GM23338 (cell line): Measurements from ENCODE around the gene RNASE2. TPM values are rescaled to one million over a fixed set of nuclear protein-coding genes. Genes with fewer than 3 reads are reported as not detected.

Source experiments
- ATAC-seq: fragments of 200-7000 bp; cut with Tn5 transposase; 3 replicates; pipeline ENCODE4 v1.9.1; 2020
- DNase-seq: peaks from one replicate; pipeline ENCODE4 v3.0.0-alpha.2; 2015; ENCODE audit warnings: low spot score
- H2AFZ ChIP-seq: fragments of 200-600 bp; sonication (generic); 2 replicates; pipeline ENCODE4 v1.8.0; 2016; ENCODE audit warnings: antibody characterized with exemption, mild to moderate bottlenecking, moderate library complexity
- H3F3A ChIP-seq: fragments of 200-600 bp; sonication (generic); replicated peaks from 2 replicates; pipeline ENCODE4 v1.8.0; 2017; ENCODE audit warnings: antibody characterized with exemption, mixed run types, low read depth
- H3K27ac ChIP-seq: fragments of 200-600 bp; sonication (generic); 2 replicates; pipeline ENCODE4 v1.6.1; 2016; ENCODE audit warnings: low read depth
- H3K27me3 ChIP-seq: fragments of 200-600 bp; sonication (generic); 2 replicates; pipeline ENCODE4 v1.8.0; 2016; ENCODE audit warnings: mild to moderate bottlenecking, mixed run types, moderate library complexity; ENCODE audit not compliant: insufficient read depth
- H3K36me3 ChIP-seq: fragments of 200-600 bp; sonication (generic); 2 replicates; pipeline ENCODE4 v1.8.0; 2016; ENCODE audit warnings: mild to moderate bottlenecking; ENCODE audit not compliant: insufficient read depth
- H3K4me1 ChIP-seq: fragments of 200-600 bp; sonication (generic); 2 replicates; pipeline ENCODE4 v1.8.0; 2016; ENCODE audit warnings: mild to moderate bottlenecking, moderate library complexity; ENCODE audit not compliant: insufficient read depth
- H3K4me2 ChIP-seq: fragments of 200-600 bp; sonication (generic); 2 replicates; pipeline ENCODE4 v1.7.1; 2017; ENCODE audit warnings: mixed run types
- H3K4me3 ChIP-seq: fragments of 200-600 bp; sonication (generic); 2 replicates; pipeline ENCODE4 v1.6.1; 2016; ENCODE audit warnings: mixed run types
- H3K79me2 ChIP-seq: fragments of 200-600 bp; sonication (generic); replicated peaks from 2 replicates; pipeline ENCODE4 v1.8.0; 2017; ENCODE audit warnings: mild to moderate bottlenecking; ENCODE audit not compliant: insufficient read depth
- H3K9me2 ChIP-seq: fragments of 200-600 bp; sonication (generic); 2 replicates; pipeline ENCODE4 v1.8.0; 2017; ENCODE audit not compliant: insufficient read depth
- H4K20me1 ChIP-seq: fragments of 200-600 bp; sonication (generic); replicated peaks from 2 replicates; pipeline ENCODE4 v1.8.0; 2017; ENCODE audit warnings: mild to moderate bottlenecking; ENCODE audit not compliant: insufficient read depth
- H3K27ac Mint-ChIP-seq: 2 replicates; pipeline ENCODE4 v1.8.0; 2020; ENCODE audit warnings: inconsistent platforms, mild to moderate bottlenecking, moderate library complexity, mixed read lengths
- H3K27me3 Mint-ChIP-seq: 3 replicates; pipeline ENCODE4 v1.8.0; 2022; ENCODE audit warnings: low read depth, mild to moderate bottlenecking, moderate library complexity, mixed read lengths, inconsistent platforms; ENCODE audit not compliant: insufficient read depth, poor library complexity
- H3K36me3 Mint-ChIP-seq: 3 replicates; pipeline ENCODE4 v1.8.0; 2021; ENCODE audit warnings: low read depth, mild to moderate bottlenecking, inconsistent platforms, moderate library complexity, mixed read lengths
- H3K4me1 Mint-ChIP-seq: 3 replicates; pipeline ENCODE4 v1.8.0; 2020; ENCODE audit warnings: mild to moderate bottlenecking, inconsistent platforms, mixed read lengths
- H3K4me3 Mint-ChIP-seq: 3 replicates; pipeline ENCODE4 v1.8.0; 2021; ENCODE audit warnings: moderate library complexity, mild to moderate bottlenecking, inconsistent platforms, mixed read lengths
- H3K9me3 Mint-ChIP-seq: 3 replicates; pipeline ENCODE4 v1.8.0; 2020; ENCODE audit warnings: moderate library complexity, mild to moderate bottlenecking, inconsistent platforms, mixed read lengths
- CREB1 ChIP-seq: fragments of 250-450 bp; sonication (Bioruptor Pico); IDR thresholded peaks from 2 replicates; pipeline ENCODE4 v1.5.0; 2020; ENCODE audit warnings: low read depth, mild to moderate bottlenecking, moderate library complexity
- CTCF ChIP-seq, 2 experiments: fragments of 200-600 bp in 1 of 2; sonication (generic) in 1 of 2; conservative IDR thresholded peaks; 2 replicates each; pipeline versions ENCODE4 v1.5.1 to v1.6.1; 2016 to 2017; ENCODE audit warnings: antibody characterized with exemption in 2 of 2, low read depth in 2 of 2, mild to moderate bottlenecking in 2 of 2, moderate library complexity in 1 of 2
- ETS1 ChIP-seq: IDR thresholded peaks from 2 replicates; pipeline ENCODE4 v1.6.1; 2016; ENCODE audit warnings: antibody characterized with exemption
- EZH2 ChIP-seq: fragments of 200-600 bp; sonication (generic); IDR thresholded peaks from one replicate; pipeline ENCODE4 v1.8.0; 2017; ENCODE audit warnings: antibody characterized with exemption, mild to moderate bottlenecking, low read depth; ENCODE audit not compliant: unreplicated experiment
- EZH2phosphoT487 ChIP-seq: fragments of 200-600 bp; sonication (generic); IDR thresholded peaks from one replicate; pipeline ENCODE4 v1.8.1; 2018; ENCODE audit warnings: antibody characterized with exemption; ENCODE audit not compliant: unreplicated experiment
- JUNB ChIP-seq: IDR thresholded peaks from one replicate; pipeline ENCODE4 v1.6.1; 2016; ENCODE audit warnings: antibody characterized with exemption; ENCODE audit not compliant: unreplicated experiment
- NANOG ChIP-seq: IDR thresholded peaks from 2 replicates; pipeline ENCODE4 v1.6.1; 2016; ENCODE audit warnings: antibody characterized with exemption, borderline replicate concordance
- POLR2AphosphoS5 ChIP-seq: IDR thresholded peaks from 2 replicates; pipeline ENCODE4 v1.6.1; 2016; ENCODE audit warnings: antibody characterized with exemption, low read depth
- REST ChIP-seq: IDR thresholded peaks from one replicate; pipeline ENCODE4 v1.6.1; 2018; ENCODE audit warnings: antibody characterized with exemption; ENCODE audit not compliant: unreplicated experiment
- STAT1 ChIP-seq: IDR thresholded peaks from one replicate; pipeline ENCODE4 v1.6.1; 2016; ENCODE audit warnings: antibody characterized with exemption; ENCODE audit not compliant: unreplicated experiment
- ZNF114 ChIP-seq: fragments of 250-450 bp; sonication (Bioruptor Pico); IDR thresholded peaks from 2 replicates; pipeline ENCODE4 v1.5.0; 2020; ENCODE audit warnings: mild to moderate bottlenecking, moderate library complexity
- ZNF331 ChIP-seq: fragments of 250-450 bp; sonication (Bioruptor Pico); IDR thresholded peaks from 2 replicates; pipeline ENCODE4 v1.5.0; 2020; ENCODE audit warnings: low read depth, mild to moderate bottlenecking, moderate library complexity
- ZNF462 ChIP-seq: fragments of 250-450 bp; sonication (Bioruptor Pico); IDR thresholded peaks from 2 replicates; pipeline ENCODE4 v1.5.0; 2020; ENCODE audit warnings: mild to moderate bottlenecking, moderate library complexity
- polyA plus RNA-seq: library from polyadenylated mRNA; unstranded; fragments of >200 nt; fragmentation: Nextera tagmentation; extraction: Ambion mirVana; gene quantifications from 2 replicates; pipeline ENCODE4 v1.2.1, GENCODE V29; 2016
- total RNA-seq: library from RNA; depleted of rRNA; stranded (reverse); fragments of >200 nt; shearing (Covaris generic); gene quantifications from 2 replicates; pipeline ENCODE4 v1.2.3, GENCODE V29; 2014

Gene RNASE2
- total and polyA plus RNA-seq, 2 experiments from 2014 or later = not detected

GRCh38 chr14:20969336-20969735 lies 14.0 kb downstream of the RNASE2 start:
- Histone ChIP-seq H3K4me3 (no peak overlapping the region), H3K79me2 (no peaks in the 10 kb centered on the region), H3K4me2 (no peak overlapping the region), H3K36me3 (no peaks in the 10 kb centered on the region), H3K4me1 (peaks cover 7% of the 10 kb centered on the region), H2AFZ (no peak overlapping the region; the same call in 1 of the 2 replicates), H4K20me1 (no peaks in the 10 kb centered on the region), H3K27ac (no peak overlapping the region), H3F3A (no peaks in the 10 kb centered on the region), H3K27me3 (0 out of 2 replicates have a peak, but pooled peaks cover 4% of the 10 kb centered on the region), H3K9me2 (0 out of 2 replicates have a peak, but pooled peaks cover 6% of the 10 kb centered on the region)
- no peak for TF ChIP-seq POLR2AphosphoS5
- TF ChIP-seq ZNF462 (CRISPR knock-in tag) = no peak
- no peak for TF ChIP-seq ZNF331 (CRISPR knock-in tag)
- no peak for TF ChIP-seq CREB1 (CRISPR knock-in tag)
- TF ChIP-seq STAT1 = no peak
- TF ChIP-seq JUNB = no peak
- TF ChIP-seq NANOG = no peak
- no peak for TF ChIP-seq EZH2phosphoT487
- TF ChIP-seq ZNF114 (CRISPR knock-in tag) = no peak
- TF ChIP-seq EZH2 = no peak
- TF ChIP-seq CTCF (conservative IDR thresholded peaks at IDR 0.05; ENCODE audit: low read depth in 2 of 2) = no peak
- no peak for TF ChIP-seq ETS1
- no peak for TF ChIP-seq REST
- Mint-ChIP-seq H3K27me3 (peaks cover 6% of the 10 kb centered on the region), H3K36me3 (no peaks in the 10 kb centered on the region), H3K4me3 (no peak overlapping the region), H3K27ac (no peak overlapping the region), H3K4me1 (peaks cover 9% of the 10 kb centered on the region), H3K9me3 (no peaks in the 10 kb centered on the region)
- no peak for ATAC-seq
- no peak for DNase-seq
